Liver (tissue), 9 donors: Measurements from ENCODE around the gene SH3TC2. TPM values are rescaled to one million over a fixed set of nuclear protein-coding genes. Genes with fewer than 3 reads are reported as not detected.

ENCODE experiments used
- DNase-seq: peaks from one replicate; pipeline ENCODE4 v3.0.0-alpha.2; 2017; ENCODE audit warnings: low spot score
- H3K27ac ChIP-seq, 2 donors: one replicate each; pipeline ENCODE4 v1.7.0; 2013; ENCODE audit warnings: inconsistent platforms in 2 of 2, low read length in 2 of 2, control low read depth in 1 of 2, low read depth in 1 of 2, mild to moderate bottlenecking in 1 of 2
- H3K27me3 ChIP-seq, 4 donors: one replicate each; pipeline versions ENCODE4 v1.6.1 to v1.7.0; 2013; ENCODE audit warnings: low read length in 3 of 4, inconsistent platforms in 1 of 4, mild to moderate bottlenecking in 1 of 4, moderate library complexity in 1 of 4; ENCODE audit not compliant: control insufficient read depth in 4 of 4, insufficient read depth in 4 of 4
- H3K36me3 ChIP-seq, 4 donors: one replicate each; pipeline versions ENCODE4 v1.6.1 to v1.7.0; 2013; ENCODE audit warnings: low read length in 3 of 4, mild to moderate bottlenecking in 3 of 4, low read depth in 1 of 4, moderate library complexity in 1 of 4; ENCODE audit not compliant: control insufficient read depth in 4 of 4, insufficient read depth in 3 of 4
- H3K4me1 ChIP-seq, 4 donors: one replicate each; pipeline versions ENCODE4 v1.6.1 to v1.7.0; 2013; ENCODE audit warnings: low read length in 3 of 4, mild to moderate bottlenecking in 3 of 4, moderate library complexity in 1 of 4; ENCODE audit not compliant: control insufficient read depth in 4 of 4, insufficient read depth in 4 of 4
- H3K4me3 ChIP-seq, 3 donors: one replicate each; pipeline versions ENCODE4 v1.6.1 to v1.7.0; 2013; ENCODE audit warnings: low read length in 3 of 3, control low read depth in 1 of 3, low read depth in 1 of 3, mild to moderate bottlenecking in 1 of 3
- H3K9ac ChIP-seq, 2 donors: one replicate each; pipeline ENCODE4 v1.7.0; 2013; ENCODE audit warnings: low read length in 2 of 2, mild to moderate bottlenecking in 2 of 2, moderate library complexity in 2 of 2, control low read depth in 1 of 2, low read depth in 1 of 2
- H3K9me3 ChIP-seq, 4 donors: one replicate each; pipeline versions ENCODE4 v1.6.1 to v1.7.0; 2013; ENCODE audit warnings: low read length in 3 of 4; ENCODE audit not compliant: control insufficient read depth in 4 of 4
- ATF3 ChIP-seq: IDR thresholded peaks from 2 replicates; pipeline ENCODE4 v1.6.1; 2016; ENCODE audit warnings: antibody characterized with exemption
- EGR1 ChIP-seq, 2 donors: IDR thresholded peaks; 2 replicates each; pipeline ENCODE4 v1.6.1; 2016 to 2018; ENCODE audit warnings: antibody characterized with exemption in 2 of 2, low read depth in 2 of 2
- FOXA1 ChIP-seq: IDR thresholded peaks from 2 replicates; pipeline ENCODE4 v1.6.1; 2016; ENCODE audit warnings: antibody characterized with exemption
- FOXA2 ChIP-seq: IDR thresholded peaks from 2 replicates; pipeline ENCODE4 v1.6.1; 2016; ENCODE audit warnings: antibody characterized with exemption
- GABPA ChIP-seq, 2 donors: IDR thresholded peaks in 1 of 2; conservative IDR thresholded peaks in 1 of 2; 2 replicates each; pipeline ENCODE4 v1.6.1; 2016; ENCODE audit warnings: antibody characterized with exemption in 2 of 2, mild to moderate bottlenecking in 1 of 2, moderate library complexity in 1 of 2
- HNF4A ChIP-seq, 2 donors: conservative IDR thresholded peaks; 2 replicates each; pipeline ENCODE4 v1.6.1; 2016; ENCODE audit warnings: antibody characterized with exemption in 2 of 2, mild to moderate bottlenecking in 2 of 2
- HNF4G ChIP-seq: IDR thresholded peaks from 2 replicates; pipeline ENCODE4 v1.6.1; 2016; ENCODE audit warnings: antibody characterized with exemption
- JUND ChIP-seq, 2 donors: IDR thresholded peaks; 2 replicates each; pipeline ENCODE4 v1.6.1; 2016; ENCODE audit warnings: antibody characterized with exemption in 2 of 2
- MAX ChIP-seq: IDR thresholded peaks from 2 replicates; pipeline ENCODE4 v1.6.1; 2016; ENCODE audit warnings: antibody characterized with exemption
- NR2F2 ChIP-seq: IDR thresholded peaks from 2 replicates; pipeline ENCODE4 v1.6.1; 2016; ENCODE audit warnings: antibody characterized with exemption
- REST ChIP-seq: IDR thresholded peaks from 2 replicates; pipeline ENCODE4 v1.6.1; 2016; ENCODE audit warnings: antibody characterized with exemption, mild to moderate bottlenecking
- RXRA ChIP-seq, 2 donors: IDR thresholded peaks; 2 replicates each; pipeline ENCODE4 v1.6.1; 2017 to 2018; ENCODE audit warnings: antibody characterized with exemption in 2 of 2, mild to moderate bottlenecking in 1 of 2
- SP1 ChIP-seq: IDR thresholded peaks from 2 replicates; pipeline ENCODE4 v1.6.1; 2018; ENCODE audit warnings: antibody characterized with exemption, mild to moderate bottlenecking
- TAF1 ChIP-seq: conservative IDR thresholded peaks from 2 replicates; pipeline ENCODE4 v1.6.1; 2016; ENCODE audit warnings: antibody characterized with exemption, mild to moderate bottlenecking
- WGBS: extraction: QIAGEN DNeasy Blood & Tissue Kit; methylation state at CpG from one replicate; pipeline ENCODE4 v1.1.7; 2013; 5-methylcytosine and 5-hydroxymethylcytosine counted together
- polyA plus RNA-seq, 2 donors: library from polyadenylated mRNA; stranded (reverse) in 1 of 2; unstranded in 1 of 2; fragments of 200-250 nt in 1 of 2; fragments of >200 nt in 1 of 2; fragmentation: Nextera tagmentation in 1 of 2; extraction: Ambion mirVana in 1 of 2; gene quantifications; one replicate each; pipeline versions ENCODE4 v1.2.1 to v1.2.3, GENCODE V29; 2013 to 2015
- total RNA-seq, 2 donors: library from RNA; depleted of rRNA; stranded (reverse); fragments of >200 nt; gene quantifications; one replicate each; pipeline ENCODE4 v1.2.3, GENCODE V29; 2014
- donor health status: healthy.
- donor health status: healthy.
- donor health status: healthy.
- donor health status: healthy.
- donor health status: healthy.

The SH3TC2 gene
- total and polyA plus RNA-seq, 4 donors, result 0.31 to 6.2 (median 0.57) TPM

GRCh38 chr5:149036970-149037369 is 25.9 kb downstream of the SH3TC2 start:
- H3K4me1 ChIP-seq, result peaks cover 3 to 5% (median 3%) of the 10 kb centered on the region in 4 donors
- no peak for DNase-seq
- WGBS, result 73% methylated on average over 2 of the region's 2 CpGs
- H3K36me3 ChIP-seq, result no peaks in the 10 kb centered on the region
- H3K4me3 ChIP-seq, result no peak overlapping the region
- H3K27ac ChIP-seq, result no peak overlapping the region
- no peak for TF ChIP-seq HNF4A (conservative IDR thresholded peaks at IDR 0.05)
- TF ChIP-seq GABPA (IDR thresholded peaks at IDR 0.05 in 1 of 2, conservative IDR thresholded peaks at IDR 0.05 in 1 of 2), result no peak
- no peak for TF ChIP-seq TAF1
- TF ChIP-seq SP1, result no peak
- TF ChIP-seq NR2F2, result no peak
- TF ChIP-seq HNF4G, result no peak
- TF ChIP-seq REST, result no peak
- no peaks in the 10 kb centered on the region for H3K27me3 ChIP-seq
- H3K9me3 ChIP-seq, result no peaks in the 10 kb centered on the region
- no peak overlapping the region for H3K9ac ChIP-seq

- no peak overlapping the region for H3K9ac ChIP-seq
- 91% methylated on average over 3 of the region's 3 CpGs for WGBS
- TF ChIP-seq GABPA (IDR thresholded peaks at IDR 0.05 in 1 of 2, conservative IDR thresholded peaks at IDR 0.05 in 1 of 2) (no peak), REST (no peak), MAX (no peak), ATF3 (no peak), SP1 (no peak), JUND (IDR thresholded peaks at IDR 0.05) (no peak), RXRA (IDR thresholded peaks at IDR 0.05) (no peak), EGR1 (IDR thresholded peaks at IDR 0.05; ENCODE audit: low read depth in 2 of 2) (no peak), NR2F2 (no peak), FOXA1 (no peak), FOXA2 (no peak)
- no peak overlapping the region for H3K27ac ChIP-seq
- H3K9me3 ChIP-seq, result no peaks in the 10 kb centered on the region
- H3K4me1 ChIP-seq, result peaks cover 3 to 5% (median 3%) of the 10 kb centered on the region in 4 donors
- no peak for DNase-seq
- H3K4me3 ChIP-seq, result no peak overlapping the region
- no peaks in the 10 kb centered on the region for H3K36me3 ChIP-seq
- no peaks in the 10 kb centered on the region for H3K27me3 ChIP-seq
These were observed 26.7 kb downstream of the SH3TC2 start for GRCh38 chr5:149036168-149036567.
